GDM1 (cell line): ENCODE results near the gene SLC22A5.
"Not testable (repeated sequence)": the region's sequence is repeated elsewhere in the genome, so short reads cannot be mapped to it uniquely, and the experiment has no call there.

ENCODE experiments used
- DNase-seq: peaks from one replicate; lab custom pipeline; 2025; lab: John Stamatoyannopoulos, UW

The SLC22A5 gene

DNA sequence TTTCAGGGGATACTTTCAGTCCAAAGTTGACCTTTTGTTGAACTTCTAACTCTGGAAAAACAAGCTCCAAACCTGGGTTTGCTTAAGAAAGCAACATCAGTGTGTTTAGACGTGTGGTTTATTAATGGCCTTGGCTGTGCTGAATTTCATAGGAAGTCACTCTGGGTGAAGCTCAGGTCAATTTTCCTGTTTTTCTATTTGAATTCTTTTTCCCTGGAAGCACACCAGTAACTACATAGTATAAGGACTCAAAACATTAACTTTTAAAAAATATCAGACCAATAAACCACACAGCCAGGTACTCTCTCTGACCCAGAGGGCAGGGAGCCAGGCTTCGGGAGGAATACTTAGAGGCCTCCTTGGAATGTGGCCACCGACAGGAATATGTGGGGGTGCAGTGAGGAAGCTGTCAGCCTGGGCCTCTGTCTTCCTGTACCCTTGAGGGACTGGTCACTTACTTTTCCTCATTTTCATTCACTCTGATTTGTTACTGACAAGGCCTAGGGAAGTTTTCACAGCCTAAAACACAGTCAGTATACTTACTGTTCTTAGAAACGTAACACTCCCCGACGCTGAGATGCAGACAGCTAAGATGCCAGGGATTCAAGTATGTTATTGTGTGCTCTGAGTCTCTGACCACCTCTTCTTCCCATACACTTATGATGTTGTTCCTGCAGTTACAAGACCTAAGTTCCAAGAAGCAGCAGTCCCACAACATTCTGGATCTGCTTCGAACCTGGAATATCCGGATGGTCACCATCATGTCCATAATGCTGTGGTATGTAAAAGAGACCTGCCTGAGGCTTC, 18.9 kb downstream of the SLC22A5 start:
- DNase-seq = no peak

DNA sequence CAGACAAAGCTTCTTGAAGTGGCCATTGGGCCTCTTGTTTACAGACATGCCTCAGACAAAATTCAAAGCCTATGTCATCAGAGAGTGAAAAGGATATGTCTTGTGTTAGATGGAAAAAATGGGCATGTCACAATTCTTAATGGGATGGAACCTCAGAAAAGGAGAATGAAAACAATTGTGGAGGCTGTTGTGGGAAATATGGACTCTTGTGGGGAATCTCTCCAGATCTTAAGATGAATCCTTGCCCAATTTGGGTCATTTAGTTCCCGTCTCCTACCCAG, 19.5 kb downstream of the SLC22A5 start:
- DNase-seq = no peak

DNA sequence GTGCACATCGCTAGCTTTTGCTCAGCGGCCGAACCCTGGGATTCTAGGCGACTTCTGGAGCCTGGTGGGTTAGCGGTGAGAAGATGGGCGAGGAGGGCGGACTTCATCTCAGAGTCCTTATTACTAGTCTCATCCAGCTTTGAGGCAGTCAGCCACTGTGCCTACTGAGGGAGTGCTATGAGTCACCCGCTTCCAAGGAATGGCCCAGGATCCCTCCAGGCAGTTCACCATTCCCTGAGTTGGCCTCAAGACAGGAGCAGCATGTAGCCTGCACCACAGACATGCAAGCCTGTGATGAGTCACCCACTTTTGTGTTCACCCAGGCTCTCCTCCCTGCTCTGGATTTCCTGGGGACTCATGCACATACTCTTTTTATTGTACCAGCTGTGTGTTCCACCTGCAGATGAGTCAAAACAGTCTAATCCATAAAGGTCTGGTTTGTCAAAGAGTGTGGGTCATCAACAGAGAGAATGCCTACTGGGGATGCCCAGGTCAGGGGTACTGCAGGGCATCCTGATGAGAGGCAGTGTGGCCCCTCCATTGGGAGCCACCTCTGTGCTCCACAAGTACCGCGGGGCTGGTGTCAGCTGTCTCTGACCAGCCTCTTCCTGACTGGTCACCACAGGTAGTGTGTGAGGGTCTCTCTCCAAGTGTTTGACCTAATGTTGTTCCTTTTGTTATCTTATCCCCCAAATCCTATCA, 20.2 kb downstream of the SLC22A5 start:
- DNase-seq = no peak

DNA sequence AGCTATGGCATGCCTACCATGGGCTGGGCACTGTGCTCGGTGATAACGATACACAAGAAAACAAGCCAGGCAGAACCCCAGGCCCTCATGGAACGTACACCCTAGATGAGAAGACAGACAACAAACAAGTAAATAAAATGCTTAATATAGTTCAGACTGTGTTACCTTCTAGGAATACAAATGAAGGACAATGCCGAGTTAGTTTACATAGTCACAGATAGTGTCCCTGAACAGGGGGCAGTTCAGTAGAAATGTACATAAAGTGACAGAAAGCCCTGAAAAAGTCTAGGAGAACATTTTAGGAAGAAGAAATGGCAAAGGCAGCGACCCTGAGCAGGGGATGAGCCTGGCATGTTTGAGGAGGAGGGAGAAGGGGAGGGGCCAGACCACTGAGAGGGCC, 21.7 kb downstream of the SLC22A5 start:
- DNase-seq = no peak

DNA sequence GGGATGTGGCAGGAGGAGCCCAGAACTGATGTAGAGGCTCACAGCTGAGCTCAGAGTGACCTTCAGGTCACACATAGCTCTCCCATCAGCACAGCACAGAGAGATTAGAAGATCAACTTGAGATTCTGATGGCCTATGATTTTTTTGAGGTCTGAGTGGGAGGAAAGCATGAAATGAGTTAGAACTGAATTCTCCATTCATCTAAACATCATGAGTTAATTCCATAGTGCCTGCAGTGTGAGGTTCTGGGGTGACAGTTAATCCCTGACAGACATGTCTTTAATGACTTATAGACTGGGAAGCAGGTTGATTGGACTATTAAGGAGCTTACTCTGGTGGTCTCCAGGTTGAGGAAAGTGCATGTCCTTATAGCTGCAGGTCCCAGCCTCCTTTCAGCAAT, 22.4 kb downstream of the SLC22A5 start:
- no peak for DNase-seq

DNA sequence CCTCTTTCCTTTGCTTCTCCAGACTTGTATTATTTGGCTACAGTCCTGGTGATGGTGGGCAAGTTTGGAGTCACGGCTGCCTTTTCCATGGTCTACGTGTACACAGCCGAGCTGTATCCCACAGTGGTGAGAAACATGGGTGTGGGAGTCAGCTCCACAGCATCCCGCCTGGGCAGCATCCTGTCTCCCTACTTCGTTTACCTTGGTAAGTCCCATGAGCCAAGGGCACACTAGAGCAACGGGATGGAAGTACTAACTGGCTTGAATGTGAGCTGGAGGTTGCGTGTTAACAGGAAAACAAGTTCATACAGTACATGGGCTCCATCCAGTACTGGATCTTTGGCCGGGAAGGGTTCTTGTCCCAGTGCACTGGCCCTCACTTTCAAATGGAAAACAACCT, 22.9 kb downstream of the SLC22A5 start:
- DNase-seq = no peak

DNA sequence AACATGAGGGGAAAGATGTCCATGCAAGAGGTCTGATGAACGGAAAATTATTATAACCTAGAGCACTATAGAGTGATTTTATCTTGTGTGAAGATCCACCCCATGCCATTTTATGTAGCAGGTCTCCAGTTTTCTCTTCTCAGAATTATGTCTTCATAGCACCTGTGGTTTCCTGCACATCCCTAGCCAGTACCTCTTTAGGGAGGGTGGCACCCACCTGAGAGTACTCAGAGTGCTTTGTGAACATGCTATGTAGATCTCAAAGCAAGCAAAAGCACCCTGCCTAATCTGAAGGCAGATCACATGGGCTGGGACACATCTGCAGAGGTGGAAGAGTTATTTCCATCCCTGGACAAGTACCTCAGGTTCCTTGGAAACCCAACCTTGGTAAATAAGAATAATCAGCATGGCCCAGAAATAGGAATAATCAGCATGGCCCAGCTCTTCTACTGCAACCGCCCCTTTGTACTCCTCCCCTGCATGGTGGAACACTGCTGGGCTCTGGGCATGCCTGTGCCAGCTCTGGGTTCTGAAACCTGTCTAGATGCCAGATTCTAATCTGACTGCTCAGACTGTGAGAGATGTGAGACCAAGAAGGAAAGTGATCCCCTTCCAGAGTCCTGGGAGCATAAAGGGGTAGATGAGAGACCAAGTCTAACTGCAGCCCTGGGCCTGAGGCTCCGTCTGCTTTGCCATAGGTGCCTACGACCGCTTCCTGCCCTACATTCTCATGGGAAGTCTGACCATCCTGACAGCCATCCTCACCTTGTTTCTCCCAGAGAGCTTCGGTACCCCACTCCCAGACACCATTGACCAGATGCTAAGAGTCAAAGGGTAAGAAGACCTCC, 23.7 kb downstream of the SLC22A5 start:
- DNase-seq = no peak

DNA sequence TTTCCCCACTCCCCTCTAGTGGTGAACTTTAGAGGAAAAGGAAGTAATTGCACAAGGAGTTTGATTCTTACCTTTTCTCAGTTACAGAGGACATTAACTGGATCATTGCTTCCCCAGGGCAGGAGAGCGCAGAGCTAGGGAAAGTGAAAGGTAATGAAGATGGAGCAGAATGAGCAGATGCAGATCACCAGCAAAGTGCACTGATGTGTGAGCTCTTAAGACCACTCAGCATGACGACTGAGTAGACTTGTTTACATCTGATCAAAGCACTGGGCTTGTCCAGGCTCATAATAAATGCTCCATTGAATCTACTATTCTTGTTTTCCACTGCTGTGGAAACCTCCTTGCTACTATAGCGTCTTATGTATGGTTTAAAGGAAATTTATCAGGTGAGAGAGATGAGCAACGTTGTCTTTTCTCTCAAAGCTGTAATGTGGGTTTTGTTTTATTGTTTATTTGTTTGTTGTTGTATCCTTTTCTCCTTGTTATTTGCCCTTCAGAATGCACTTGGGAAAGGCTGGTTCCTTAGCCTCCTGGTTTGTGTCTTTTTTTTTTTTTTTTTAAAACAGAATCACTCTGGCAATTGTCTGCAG, 25.3 kb downstream of the SLC22A5 start:
- no peak for DNase-seq

DNA sequence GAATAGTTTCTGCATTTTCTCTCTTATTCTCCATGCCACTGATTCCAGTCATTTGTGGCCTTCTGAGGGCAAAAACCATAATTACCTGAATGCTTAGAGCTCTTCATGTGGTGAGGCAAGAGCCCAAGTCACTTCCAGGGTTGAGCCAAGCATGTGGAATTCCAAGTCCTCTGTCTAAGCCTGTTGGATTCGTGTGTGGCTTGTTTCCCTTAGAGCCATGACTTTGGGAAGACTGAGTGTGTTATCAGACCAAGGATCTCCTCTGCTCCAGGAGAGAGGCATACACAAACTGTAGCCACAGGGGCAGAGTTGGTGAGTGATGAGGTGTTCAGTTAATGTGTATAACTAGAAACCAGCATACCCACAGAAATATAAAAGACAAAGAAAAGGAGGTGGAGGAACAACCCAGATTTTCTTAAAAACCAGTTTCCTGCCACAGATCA, 27.1 kb downstream of the SLC22A5 start:
- no peak for DNase-seq

DNA sequence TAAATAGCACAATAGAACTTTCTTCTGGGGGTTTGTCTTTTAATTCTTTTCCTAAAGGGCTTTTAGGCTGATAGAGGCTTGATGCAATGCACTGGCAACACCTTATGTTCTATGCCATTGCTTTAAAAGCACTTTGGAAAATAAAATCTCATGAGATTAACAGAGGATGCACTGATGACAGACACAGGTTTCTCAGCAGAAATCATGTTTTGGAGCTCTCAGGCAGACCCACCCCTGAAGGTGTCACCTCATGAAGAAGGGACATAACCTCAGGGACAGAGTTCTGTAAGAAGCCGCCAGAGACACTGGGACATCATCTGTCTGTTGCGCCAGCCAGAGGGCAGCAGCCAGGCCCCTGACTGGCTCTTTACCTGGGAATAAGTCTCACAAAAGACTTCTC, 27.7 kb downstream of the SLC22A5 start:
- no peak for DNase-seq

DNA sequence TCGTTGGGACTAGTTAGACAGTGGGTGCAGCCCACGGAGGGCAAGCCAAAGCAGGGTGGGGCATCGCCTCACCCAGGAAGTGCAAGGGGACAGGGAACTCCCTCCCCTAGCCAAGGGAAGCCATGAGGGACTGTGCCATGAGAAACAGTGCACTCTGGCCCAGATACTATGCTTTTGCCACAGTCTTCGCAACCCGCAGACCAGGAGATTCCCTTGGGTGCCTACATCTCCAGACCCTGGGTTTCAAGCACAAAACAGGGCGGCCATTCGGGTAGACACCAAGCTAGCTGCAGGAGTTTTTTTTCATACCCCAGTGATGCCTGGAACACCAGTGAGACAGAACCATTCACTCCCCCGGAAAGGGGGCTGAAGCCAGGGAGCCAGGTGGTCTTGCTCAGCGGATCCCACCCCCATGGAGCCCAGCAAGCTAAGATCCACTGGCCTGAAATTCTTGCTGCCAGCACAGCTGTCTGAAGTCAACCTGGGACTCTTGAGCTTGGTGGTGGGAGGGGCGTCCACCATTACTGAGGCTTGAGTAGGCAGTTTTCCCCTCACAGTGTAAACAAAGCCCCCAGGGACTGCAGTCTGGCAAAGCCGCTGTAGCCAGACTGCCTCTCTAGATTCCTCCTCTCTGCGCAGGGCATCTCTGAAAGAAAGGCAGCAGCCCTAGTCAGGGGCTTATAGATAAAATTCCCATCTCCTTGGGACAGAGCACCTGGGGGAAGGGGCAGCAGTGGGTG, 28.6 kb downstream of the SLC22A5 start:
- not testable (repeated sequence) for DNase-seq

DNA sequence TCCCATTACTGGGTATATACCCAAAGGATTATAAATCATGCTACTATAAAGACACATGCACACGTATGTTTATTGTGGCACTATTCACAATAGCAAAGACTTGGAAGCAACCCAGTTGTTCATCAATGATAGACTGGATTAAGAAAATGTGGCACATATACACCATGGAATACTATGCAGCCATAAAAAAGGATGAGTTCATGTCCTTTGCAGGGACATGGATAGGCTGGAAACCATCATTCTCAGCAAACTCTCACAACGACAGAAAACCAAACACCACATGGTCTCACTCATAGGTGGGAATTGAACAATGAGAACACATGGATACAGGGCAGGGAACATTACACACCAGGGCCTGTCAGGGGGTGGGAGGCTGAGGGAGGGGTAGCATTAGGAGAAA, 34.5 kb downstream of the SLC22A5 start:
- DNase-seq = not testable (repeated sequence)

DNA sequence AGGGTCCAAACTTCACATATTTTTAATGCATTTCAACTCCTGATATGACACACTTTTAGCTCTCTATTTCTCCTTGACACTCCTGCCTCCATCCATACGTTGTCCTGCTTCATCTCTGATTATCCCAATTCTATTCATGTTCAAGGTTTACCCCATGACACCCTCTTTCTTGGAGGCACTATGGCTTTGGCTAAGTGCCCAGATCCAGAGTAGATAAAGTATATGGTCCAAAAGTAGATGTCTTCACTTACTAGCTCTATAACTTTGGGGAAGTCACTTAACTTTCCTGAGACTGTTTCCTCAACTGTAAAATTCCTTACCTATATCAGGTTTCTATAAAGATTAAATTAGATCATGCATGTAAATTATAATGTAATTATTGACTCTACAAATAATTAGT, 36.1 kb downstream of the SLC22A5 start:
- no peak for DNase-seq

DNA sequence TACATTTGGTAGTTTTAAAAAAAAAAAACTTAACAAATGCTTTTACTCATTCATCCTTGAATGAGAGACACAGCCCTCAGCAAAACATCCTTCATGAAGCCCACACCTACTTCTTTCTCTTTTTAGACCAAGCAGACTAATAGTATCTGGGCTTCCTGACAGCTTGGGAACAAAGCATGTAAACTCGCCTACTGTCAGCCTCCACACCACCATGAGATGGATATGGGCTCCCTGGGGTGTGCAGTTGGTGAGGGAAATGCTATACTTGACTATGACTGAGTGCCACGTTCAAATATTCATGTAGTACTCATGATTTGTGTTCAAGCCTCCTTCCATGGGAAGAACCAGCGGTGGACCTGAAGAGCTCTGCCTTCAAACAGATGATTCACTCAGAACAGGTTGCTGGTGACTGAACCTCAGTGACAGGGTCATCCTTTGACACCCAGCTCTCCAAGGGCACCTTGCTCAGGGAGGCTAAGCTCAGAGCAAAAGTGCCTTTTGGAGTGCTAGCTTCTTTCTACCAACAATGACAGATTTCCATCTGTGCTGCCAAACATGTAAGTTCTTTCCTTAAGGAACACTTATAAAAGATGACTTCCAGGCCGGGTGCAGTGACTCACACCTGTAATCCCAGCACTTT, 36.8 kb downstream of the SLC22A5 start:
- DNase-seq = no peak

DNA sequence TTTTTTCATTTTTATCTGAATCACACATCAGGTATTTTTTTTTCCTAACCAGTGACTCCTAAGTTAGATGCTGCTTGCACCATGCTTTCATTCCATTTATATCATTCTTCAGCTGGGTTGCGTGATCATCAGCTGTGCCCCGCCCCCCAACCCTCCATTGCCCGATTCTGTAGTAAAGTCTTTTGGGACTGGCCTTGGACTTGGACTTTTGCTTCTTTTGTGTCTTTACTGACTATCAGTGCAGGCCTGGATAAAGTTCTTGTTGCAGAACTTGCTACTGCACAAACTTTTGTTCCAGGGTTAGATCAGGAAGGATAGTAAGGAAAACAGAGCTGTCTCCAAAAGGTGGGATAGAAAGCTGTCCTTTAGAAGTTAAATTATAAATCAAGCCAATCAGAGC, 38.5 kb downstream of the SLC22A5 start:
- DNase-seq = no peak

DNA sequence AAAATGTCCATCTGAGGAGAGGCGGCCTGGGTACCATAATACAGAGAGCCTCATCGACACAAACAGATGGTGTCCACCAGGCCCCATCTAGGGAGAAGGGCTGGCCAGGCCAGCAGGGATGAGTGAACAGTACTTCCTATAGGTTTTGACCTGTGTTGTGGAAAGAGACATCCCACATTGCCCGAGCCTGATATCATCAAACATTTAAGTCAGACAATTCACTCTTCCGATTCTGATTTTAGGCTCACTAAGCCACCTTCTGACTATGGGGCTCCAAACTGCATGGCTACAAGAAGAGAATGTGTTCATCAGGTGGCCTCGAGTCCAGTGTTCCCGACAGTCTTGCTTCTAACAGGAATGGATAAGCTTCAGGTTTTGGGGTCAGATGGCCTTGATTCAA, 38.9 kb downstream of the SLC22A5 start:
- DNase-seq = no peak

DNA sequence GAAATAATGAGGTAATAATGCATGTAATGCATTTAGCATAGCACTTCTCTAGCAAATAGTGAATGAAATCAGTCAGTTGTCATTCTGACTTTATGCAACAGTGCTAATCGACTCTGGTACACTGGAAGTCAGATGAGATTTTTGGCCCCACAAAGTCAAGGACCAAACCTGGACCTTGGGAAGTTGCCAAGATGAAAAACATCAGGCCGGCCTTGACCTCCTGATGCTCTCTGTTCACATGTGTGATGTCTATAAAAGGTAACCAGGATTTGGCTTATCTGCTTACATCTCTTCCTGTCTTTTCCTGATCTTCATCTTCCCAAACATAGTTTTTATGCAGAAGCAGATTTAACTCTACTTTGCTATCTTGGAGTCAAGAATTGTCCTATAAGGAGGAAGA, 39.5 kb downstream of the SLC22A5 start:
- no peak for DNase-seq

DNA sequence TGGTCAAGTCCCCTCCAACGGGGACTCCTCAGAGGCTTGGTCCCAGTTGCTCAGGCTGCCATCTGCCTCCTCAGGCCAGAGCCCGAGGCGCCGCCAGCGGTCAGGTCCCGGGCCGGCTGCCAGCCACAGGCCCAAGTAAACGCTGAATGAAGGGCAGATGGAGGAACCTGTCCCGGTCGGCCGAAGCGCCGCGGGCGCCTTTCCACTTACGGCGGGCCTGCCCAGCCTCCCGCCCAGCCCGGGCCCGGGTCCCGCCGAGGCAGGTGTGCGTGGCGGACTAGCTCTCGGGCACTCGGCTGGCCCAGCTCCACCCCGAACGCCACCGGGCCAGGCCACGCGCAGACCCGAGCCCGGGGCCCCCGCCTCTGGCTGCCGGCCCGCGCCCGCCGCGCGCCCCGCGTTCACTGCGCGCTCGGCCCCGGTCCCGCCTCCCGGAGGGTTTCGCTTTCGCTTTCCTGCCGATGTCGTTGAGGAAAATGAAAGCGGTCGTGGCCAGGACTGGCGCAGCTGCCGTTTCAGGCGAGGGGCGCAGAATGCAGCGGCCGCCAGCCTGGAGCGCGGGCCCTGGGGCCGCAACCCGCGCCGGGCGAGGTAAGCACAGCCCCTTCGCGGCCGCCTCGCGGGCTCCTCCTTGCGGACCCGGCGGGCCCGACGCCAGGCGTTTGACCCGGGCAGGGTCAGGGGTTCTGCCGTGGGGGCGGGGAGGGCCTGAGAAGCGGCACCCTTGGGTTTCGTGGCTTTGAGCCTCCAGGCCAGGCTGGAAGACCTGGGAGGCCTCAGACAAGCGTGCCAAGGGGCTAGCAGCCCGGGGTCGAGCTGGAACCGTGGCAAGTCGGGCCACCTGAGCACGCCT, 41.2 kb downstream of the SLC22A5 start:
- peak; percentile 79 for DNase-seq

DNA sequence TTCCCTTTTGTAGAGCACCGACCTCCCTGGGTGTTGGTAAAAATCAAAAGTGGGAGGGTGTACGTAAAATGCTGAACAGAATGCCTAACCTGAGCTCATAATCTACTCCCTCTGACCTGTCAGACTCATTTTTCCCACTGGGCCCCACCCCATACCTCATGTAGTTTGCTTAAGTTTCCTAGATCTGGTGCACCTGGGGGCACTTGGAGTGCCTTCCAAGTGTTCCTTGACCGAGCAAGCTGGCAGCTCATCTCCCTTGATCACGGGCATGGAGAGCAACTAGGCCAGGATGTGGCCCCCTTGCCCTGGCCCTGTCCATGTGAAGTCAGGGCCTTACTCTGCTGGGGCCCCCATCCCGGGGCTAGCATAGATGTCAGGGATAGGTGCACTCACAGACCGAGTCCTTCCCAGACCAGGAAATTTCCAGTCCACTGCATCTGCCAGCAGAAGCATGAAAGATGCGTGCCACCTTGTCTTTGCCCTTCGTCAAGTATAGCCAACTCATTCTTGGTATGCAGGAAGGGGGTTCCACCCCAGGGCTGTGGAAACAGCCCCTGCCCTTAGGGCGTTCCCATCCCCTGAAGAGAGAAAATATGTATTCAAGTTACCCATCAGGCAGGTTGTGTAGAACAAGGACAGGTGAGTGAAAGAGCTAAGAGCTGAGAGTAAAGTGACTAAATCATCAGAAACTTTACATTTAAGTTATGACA, 41.9 kb downstream of the SLC22A5 start:
- no peak for DNase-seq

DNA sequence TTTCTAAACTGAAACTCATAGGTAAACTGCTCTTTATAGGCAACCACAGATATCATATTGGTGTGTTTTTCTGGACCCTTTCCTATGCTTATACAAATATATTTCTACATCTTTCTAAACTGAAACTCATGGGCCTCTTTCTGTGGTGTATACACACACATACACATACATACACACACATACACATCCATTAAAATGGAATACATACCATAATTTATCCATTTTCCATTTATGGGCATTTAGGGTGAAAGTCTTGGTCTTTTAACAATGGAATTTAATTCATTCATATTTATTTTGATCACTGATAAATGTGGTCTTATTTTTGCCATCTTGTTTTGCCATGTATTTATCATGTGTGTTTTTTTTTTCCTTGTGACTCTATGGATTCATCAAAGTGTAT, 44.1 kb downstream of the SLC22A5 start:
- DNase-seq = no peak
